Stimulated activated CD8-positive, alpha-beta memory T cell treated with anti-CD3 and anti-CD28 coated beads, Interleukin-15, amount 100 ng/mL, for 1 hour (primary cell): ENCODE measurements around the gene PVALEF.

Experiments used
- DNase-seq: peaks from one replicate; pipeline ENCODE4 v3.0.0-alpha.2; 2020; ENCODE audit warnings: low read depth

PVALEF gene

GRCh38 chr17:81128774-81129173 lies 36.5 kb upstream of the PVALEF start:
- no peak for DNase-seq

DNA sequence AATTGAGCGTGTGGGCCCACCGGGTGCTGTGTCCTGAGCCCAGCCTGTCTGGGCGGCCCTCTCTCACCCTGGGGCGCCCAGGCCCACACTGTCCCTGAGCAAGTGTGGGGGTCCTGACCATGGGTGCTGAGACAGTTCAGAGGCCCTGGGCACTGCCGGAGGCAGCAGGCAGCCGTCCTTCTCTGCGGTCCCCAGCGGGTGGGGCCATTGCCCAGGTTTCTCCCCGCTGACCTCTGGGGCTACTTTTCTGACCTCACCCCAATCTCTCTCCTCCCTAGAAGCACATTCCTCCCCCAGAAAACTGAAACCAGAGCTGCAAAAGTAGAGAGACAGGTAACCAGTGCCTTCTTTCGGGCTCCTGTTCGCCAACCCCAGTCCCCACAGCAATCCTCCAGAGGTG lies 36.0 kb upstream of the PVALEF start:
- no peak for DNase-seq

DNA sequence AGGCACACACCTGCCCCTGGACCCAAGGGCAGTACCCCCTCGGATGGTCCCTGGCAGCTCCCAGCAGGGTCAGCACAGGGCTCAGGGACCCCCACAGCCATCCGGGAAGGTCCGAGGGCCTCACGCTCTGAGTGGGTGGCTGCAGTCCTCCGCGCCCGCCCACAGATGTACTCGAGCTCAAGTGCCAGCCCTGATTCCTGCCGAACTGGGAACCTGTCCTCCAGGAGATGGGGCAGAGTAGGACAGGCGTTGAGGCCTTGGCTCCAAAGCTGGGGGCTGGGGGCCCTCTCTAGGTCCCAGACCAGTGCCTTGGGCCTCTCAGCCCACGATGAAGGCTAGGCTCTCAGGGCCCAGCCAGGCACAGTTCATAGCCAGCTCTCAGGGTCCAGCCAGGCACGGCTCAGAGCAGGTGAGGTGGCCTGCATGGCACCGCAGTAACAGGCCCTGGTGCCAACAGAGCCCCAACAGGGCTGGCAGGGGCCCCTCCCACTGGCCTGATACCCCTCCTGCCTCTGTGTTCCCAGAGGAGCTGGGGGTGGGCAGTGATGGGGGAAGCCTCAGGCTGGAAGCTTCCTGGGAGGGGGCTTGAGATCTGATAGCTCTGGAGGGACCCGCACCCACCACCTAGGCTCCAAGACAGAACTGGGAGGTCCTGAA lies 35.5 kb upstream of the PVALEF start:
- DNase-seq = no peak

GRCh38 chr17:81130385-81131361 lies 34.6 kb upstream of the PVALEF start:
- no peak for DNase-seq

GRCh38 chr17:81131486-81132196 lies 33.7 kb upstream of the PVALEF start:
- DNase-seq = no peak

DNA sequence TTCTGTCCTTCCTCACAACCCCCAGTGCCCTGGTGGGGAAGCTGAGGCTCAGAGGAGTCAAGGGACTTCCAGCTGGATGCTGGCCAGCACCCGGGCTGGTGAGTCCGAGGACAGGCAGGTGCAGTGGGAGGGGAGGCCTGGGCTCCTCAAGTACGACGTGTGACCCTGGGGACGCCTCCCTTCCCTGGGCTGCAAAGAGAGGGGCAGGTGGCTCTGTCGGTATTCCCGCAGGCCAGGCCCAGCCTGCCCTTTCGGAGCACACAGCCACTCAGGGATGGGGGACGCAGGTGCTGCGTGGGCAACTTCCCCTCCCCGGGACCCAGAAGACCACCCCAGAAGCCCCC lies 33.1 kb upstream of the PVALEF start:
- no peak for DNase-seq

GRCh38 chr17:81132770-81133723 lies 32.3 kb upstream of the PVALEF start:
- no peak for DNase-seq

- no peak for DNase-seq
Measured at GRCh38 chr17:81134064-81134781, 31.1 kb upstream of the PVALEF start.

- DNase-seq = no peak
Measured at GRCh38 chr17:81135505-81136278, 29.6 kb upstream of the PVALEF start.

GRCh38 chr17:81136366-81136765 lies 28.9 kb upstream of the PVALEF start:
- no peak for DNase-seq

DNA sequence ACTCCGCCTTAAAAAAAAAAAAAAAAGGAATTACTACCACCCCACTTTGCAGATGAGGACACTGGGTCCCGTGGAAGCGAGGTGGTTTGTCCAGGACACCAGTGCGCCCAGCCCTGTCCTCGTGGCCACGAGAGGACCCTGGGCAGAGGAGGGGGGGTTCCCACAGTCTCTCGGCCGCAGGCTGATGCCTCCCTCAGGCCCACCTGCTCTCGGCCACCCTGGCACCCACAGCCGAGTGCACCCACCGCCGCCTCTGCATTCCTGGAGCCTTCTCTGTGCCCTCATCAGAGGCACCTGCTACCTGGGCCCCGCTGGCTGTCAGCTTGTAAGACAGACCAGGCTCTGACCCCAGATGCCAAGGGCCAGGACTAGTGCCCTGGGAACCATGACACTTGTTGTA lies 28.1 kb upstream of the PVALEF start:
- DNase-seq = no peak

DNA sequence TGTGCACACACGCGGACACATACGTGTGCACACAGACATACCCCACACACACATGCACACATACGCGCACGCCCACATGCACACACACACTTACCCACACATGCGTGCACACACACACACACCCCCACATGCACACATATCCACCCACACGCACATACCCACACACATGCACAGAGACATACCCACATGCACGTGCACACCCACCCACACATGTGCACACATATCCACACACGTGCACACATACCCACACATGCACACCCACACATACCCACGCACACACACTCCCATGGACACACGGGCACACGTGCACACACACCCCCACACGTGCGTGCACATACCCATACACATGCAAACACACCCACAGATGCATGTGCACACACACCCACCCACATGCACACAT lies 27.2 kb upstream of the PVALEF start:
- no peak for DNase-seq

DNA sequence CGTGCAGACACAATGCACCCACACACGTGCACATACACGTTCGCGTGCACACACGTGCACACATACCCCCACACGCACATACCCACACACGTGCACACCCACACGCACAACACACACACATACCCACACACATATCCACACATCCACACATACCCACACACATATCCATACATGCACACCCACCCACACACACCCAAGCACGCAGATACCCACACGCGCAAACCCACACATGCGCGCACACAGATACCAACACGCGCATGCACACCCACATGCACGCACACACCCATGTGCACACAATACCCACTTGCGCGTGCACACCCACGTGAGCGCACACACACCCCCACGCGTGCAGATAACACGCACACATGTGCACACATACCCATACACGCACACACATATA lies 26.8 kb upstream of the PVALEF start:
- DNase-seq = no peak

DNA sequence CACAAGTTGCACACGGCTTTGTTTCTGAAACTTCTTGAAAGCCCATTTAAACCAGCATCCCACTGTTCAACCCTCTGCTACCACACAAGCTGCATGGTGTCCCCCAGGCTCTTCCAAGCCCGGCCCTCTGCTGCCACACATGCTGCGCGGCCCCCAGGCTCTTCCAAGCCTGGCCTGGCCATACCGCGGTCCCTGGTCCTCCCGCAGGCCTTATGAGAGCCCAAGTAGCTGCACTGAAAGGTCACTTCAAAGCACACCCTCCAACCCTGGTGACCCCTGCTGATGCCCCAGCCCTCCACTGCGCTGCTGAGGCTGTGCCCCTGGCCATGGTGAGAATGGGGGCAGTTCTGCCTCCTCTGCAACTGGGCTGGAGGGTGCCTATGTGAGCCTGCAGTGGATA lies 25.9 kb upstream of the PVALEF start:
- no peak for DNase-seq

- no peak for DNase-seq
Measured at GRCh38 chr17:81140018-81140417, 25.3 kb upstream of the PVALEF start.

GRCh38 chr17:81140695-81141094 lies 24.6 kb upstream of the PVALEF start:
- no peak for DNase-seq

DNA sequence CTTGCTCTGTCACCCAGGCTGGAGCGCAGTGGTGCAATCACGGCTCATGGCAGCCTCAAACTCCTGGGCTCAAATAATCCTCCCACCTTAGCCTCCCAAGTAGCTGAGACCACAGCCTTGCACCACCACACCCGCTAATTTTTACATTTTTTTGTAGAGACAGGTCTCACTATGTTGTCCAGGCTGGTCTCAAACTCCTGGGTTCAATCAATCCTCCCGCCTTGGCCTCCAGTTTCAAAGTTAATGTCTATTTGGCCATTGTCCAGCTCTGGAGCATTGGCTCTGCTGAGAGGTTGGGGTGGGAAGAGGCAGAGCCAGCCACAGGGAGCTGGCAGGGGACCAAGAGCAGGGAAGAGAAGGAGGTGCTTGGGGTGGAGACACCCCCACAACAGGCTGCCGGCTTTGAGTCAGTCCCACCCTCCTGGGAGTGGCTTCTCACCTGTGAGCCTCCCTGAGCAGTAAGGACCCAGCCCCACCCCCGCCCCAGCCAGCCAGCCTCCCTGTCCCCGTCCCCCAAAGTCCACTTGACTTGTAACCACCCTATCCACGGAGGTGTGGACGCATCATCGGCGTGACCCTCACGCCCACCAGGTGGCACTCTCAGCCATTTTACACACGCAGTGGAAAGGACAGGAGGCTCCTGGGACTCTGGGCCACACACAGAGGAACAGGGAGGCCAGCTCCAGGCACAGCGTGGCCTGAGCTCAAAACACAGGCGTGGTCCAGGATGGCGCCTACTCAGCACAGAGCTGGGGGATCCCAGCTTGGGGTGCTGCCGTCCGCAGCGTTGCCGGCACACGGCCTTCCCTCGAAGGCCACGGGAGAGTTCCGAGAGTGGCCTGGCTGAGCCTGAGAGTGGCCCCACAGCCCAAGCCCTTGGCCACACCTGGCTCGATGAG lies 22.8 kb upstream of the PVALEF start:
- DNase-seq = peak; percentile 27

DNA sequence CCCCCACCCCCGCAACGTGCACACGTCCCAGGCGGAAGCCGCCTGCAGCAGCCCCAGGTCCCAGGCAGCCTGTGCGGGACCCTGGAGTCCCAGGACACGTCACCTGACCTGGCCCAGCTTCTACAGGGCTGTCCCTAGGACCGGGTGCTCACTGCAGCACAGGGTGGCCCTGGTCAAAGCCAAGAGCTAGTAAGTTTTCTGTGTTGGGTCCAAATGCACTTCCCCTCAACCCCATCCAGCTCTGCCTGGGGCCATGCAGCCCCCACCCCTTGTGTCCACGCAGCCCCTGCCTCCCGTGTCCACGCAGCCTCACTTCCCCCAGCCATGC lies 22.1 kb upstream of the PVALEF start:
- no peak for DNase-seq

GRCh38 chr17:81143717-81144422 lies 21.4 kb upstream of the PVALEF start:
- no peak for DNase-seq
